PC-9 (cell line): ENCODE results near the gene HBEGF.

ENCODE experiments used
- CTCF ChIP-seq: fragments of 200-600 bp; sonication (generic); conservative IDR thresholded peaks from 2 replicates; pipeline ENCODE4 v1.6.1; 2017; ENCODE audit warnings: mixed run types, antibody characterized with exemption, mild to moderate bottlenecking, moderate library complexity
- EZH2 ChIP-seq: fragments of 200-600 bp; sonication (generic); IDR thresholded peaks from 2 replicates; pipeline ENCODE4 v1.8.0; 2017; ENCODE audit warnings: antibody characterized with exemption, low read depth

GRCh38 chr5:140311011-140311467 lies 35.4 kb downstream of the HBEGF start:
- TF ChIP-seq CTCF (no peak), EZH2 (no peak)
